ENCODE measurements around the gene SHOX. TPM values are rescaled to one million over a fixed set of nuclear protein-coding genes. Genes with fewer than 3 reads are reported as not detected.

Gene SHOX
- not detected in 2 replicates for total RNA-seq (ENCODE audit: low replicate concordance)

DNA sequence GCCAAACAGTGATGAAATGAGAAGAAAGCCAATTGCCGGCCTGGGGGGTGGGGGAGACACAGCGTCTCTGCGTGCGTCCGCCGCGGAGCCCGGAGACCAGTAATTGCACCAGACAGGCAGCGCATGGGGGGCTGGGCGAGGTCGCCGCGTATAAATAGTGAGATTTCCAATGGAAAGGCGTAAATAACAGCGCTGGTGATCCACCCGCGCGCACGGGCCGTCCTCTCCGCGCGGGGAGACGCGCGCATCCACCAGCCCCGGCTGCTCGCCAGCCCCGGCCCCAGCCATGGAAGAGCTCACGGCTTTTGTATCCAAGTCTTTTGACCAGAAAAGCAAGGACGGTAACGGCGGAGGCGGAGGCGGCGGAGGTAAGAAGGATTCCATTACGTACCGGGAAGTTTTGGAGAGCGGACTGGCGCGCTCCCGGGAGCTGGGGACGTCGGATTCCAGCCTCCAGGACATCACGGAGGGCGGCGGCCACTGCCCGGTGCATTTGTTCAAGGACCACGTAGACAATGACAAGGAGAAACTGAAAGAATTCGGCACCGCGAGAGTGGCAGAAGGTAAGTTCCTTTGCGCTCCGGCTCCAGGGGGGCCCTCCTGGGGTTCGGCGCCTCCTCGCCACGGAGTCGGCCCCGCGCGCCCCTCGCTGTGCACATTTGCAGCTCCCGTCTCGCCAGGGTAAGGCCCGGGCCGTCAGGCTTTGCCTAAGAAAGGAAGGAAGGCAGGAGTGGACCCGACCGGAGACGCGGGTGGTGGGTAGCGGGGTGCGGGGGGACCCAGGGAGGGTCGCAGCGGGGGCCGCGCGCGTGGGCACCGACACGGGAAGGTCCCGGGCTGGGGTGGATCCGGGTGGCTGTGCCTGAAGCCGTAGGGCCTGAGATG lies at the start of gene SHOX:
SHOX (plus strand) TSS at position 180 of the 885 bp plus-strand sequence; CDS start at position 287, 107 bp downstream.
- Mint-ChIP-seq H3K27me3 (ENCODE audit: insufficient read depth, low read depth) (peaks cover 83% of the 10 kb centered on the region), H3K27ac (no peak within 1 kb of the TSS), H3K4me1 (peaks cover 3% of the 10 kb centered on the region), H3K4me3 (no peak within 1 kb of the TSS), H3K9me3 (peaks cover 2% of the 10 kb centered on the region), H3K36me3 (no peaks in the 10 kb centered on the region)
- peaks cover 83% of the 10 kb centered on the region for H4K20me1 ChIP-seq (ENCODE audit: low read depth)
- peaks cover 43% of the 10 kb centered on the region for H3F3A ChIP-seq (ENCODE audit: low read depth)
- no peaks in the 10 kb centered on the region for H3K9me3 ChIP-seq (ENCODE audit: low read depth)
- peak within 1 kb of the TSS; percentile 43 for H2AFZ ChIP-seq (replicated peaks)
- peaks cover 100% of the 10 kb centered on the region for H3K27me3 ChIP-seq
- H3K36me3 ChIP-seq, result no peaks in the 10 kb centered on the region
- DNase-seq (ENCODE audit: low spot score), result peak; percentile 83
- H3K4me2 ChIP-seq, result peak within 1 kb of the TSS; percentile 80
- peaks cover 10% of the 10 kb centered on the region for H3K4me1 ChIP-seq
- no peak within 1 kb of the TSS for H3K27ac ChIP-seq
- no peak within 1 kb of the TSS for H3K9ac ChIP-seq
- no peaks in the 10 kb centered on the region for H3K79me2 ChIP-seq (ENCODE audit: low read depth)
- H3K4me3 ChIP-seq, result peak within 1 kb of the TSS; percentile 46
- TF ChIP-seq, protein P1, sequence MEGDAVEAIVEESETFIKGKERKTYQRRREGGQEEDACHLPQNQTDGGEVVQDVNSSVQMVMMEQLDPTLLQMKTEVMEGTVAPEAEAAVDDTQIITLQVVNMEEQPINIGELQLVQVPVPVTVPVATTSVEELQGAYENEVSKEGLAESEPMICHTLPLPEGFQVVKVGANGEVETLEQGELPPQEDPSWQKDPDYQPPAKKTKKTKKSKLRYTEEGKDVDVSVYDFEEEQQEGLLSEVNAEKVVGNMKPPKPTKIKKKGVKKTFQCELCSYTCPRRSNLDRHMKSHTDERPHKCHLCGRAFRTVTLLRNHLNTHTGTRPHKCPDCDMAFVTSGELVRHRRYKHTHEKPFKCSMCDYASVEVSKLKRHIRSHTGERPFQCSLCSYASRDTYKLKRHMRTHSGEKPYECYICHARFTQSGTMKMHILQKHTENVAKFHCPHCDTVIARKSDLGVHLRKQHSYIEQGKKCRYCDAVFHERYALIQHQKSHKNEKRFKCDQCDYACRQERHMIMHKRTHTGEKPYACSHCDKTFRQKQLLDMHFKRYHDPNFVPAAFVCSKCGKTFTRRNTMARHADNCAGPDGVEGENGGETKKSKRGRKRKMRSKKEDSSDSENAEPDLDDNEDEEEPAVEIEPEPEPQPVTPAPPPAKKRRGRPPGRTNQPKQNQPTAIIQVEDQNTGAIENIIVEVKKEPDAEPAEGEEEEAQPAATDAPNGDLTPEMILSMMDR (IDR thresholded peaks at IDR 0.05), result no peak
- TF ChIP-seq EZH2phosphoT487 (IDR thresholded peaks at IDR 0.05) (peak; percentile 96), EZH2 (IDR thresholded peaks at IDR 0.05) (peak; percentile 99)

DNA sequence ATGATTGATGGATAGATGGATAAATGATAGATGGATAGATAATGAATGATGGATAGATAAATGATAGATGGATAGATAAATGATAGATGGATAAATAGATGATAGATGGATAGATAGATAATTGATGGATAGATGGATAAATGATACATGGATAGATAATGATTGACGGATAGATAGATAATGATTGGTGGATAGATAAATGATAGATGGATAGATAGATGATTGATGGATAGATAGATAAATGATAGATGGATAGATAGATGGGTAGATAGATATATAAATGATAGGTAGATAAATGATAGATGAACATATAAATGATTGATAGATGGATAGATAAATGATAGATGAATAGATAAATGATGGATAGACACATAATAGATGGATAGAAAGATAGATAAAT lies 49.5 kb upstream of the SHOX start:
- Mint-ChIP-seq H3K27ac (no peak overlapping the region), H3K9me3 (no peaks in the 10 kb centered on the region), H3K36me3 (no peaks in the 10 kb centered on the region), H3K4me3 (no peak overlapping the region), H3K4me1 (peaks cover 3% of the 10 kb centered on the region), H3K27me3 (ENCODE audit: insufficient read depth, low read depth) (peaks cover 24% of the 10 kb centered on the region)
- Histone ChIP-seq H3K9ac (no peak overlapping the region), H3K36me3 (no peaks in the 10 kb centered on the region), H3K27me3 (peaks cover 42% of the 10 kb centered on the region), H4K20me1 (ENCODE audit: low read depth) (no peaks in the 10 kb centered on the region), H3F3A (ENCODE audit: low read depth) (no peaks in the 10 kb centered on the region), H3K9me3 (ENCODE audit: low read depth) (no peaks in the 10 kb centered on the region), H2AFZ (replicated peaks) (no peak overlapping the region), H3K4me2 (no peak overlapping the region), H3K4me3 (no peak overlapping the region), H3K27ac (no peak overlapping the region), H3K4me1 (no peaks in the 10 kb centered on the region), H3K79me2 (ENCODE audit: low read depth) (no peaks in the 10 kb centered on the region)
- DNase-seq (ENCODE audit: low spot score), result no peak
- TF ChIP-seq EZH2phosphoT487 (IDR thresholded peaks at IDR 0.05) (no peak), EZH2 (IDR thresholded peaks at IDR 0.05) (no peak)
- TF ChIP-seq, protein P1 (IDR thresholded peaks at IDR 0.05), result no peak

DNA sequence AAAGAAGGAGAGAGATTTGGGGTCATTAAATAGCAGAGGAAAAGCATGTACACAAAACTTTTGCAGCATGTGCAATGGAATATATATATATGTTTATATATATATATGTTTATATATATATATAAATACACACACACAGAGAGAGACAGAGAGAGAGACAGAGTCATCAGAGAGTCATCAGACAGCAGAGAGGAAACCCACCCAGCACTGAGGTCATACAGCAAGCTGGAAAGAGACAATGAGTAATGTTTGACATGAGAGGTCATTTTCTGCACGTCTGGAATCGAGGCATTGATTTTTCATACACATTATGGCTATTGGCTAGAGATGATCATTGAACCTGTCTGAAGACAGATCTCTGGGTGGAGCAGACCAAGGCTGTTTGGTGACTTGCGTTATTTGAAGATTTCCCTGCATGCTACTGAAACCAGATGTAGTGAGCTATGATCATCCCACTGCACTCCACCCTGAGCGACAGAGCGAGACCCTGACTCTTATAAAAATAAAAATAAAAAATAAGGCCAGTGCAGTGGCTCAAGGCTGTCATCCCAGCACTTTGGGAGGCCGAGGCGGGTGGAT lies 48.8 kb upstream of the SHOX start:
- Histone ChIP-seq H3F3A (ENCODE audit: low read depth) (no peaks in the 10 kb centered on the region), H3K4me3 (no peak overlapping the region), H3K4me2 (no peak overlapping the region), H3K36me3 (no peaks in the 10 kb centered on the region), H3K4me1 (no peaks in the 10 kb centered on the region), H3K79me2 (ENCODE audit: low read depth) (no peaks in the 10 kb centered on the region), H2AFZ (replicated peaks) (no peak overlapping the region), H3K9me3 (ENCODE audit: low read depth) (no peaks in the 10 kb centered on the region), H4K20me1 (ENCODE audit: low read depth) (no peaks in the 10 kb centered on the region), H3K27me3 (peaks cover 44% of the 10 kb centered on the region), H3K27ac (no peak overlapping the region), H3K9ac (no peak overlapping the region)
- TF ChIP-seq EZH2phosphoT487 (IDR thresholded peaks at IDR 0.05), result no peak
- Mint-ChIP-seq H3K4me1 (peaks cover 3% of the 10 kb centered on the region), H3K27me3 (ENCODE audit: insufficient read depth, low read depth) (peaks cover 24% of the 10 kb centered on the region), H3K4me3 (no peak overlapping the region), H3K9me3 (no peaks in the 10 kb centered on the region), H3K36me3 (no peaks in the 10 kb centered on the region), H3K27ac (no peak overlapping the region)
- no peak for DNase-seq (ENCODE audit: low spot score)

All from neural progenitor cell (in vitro differentiated cells).